ENCODE measurements around the gene CALY.

CALY gene

DNA sequence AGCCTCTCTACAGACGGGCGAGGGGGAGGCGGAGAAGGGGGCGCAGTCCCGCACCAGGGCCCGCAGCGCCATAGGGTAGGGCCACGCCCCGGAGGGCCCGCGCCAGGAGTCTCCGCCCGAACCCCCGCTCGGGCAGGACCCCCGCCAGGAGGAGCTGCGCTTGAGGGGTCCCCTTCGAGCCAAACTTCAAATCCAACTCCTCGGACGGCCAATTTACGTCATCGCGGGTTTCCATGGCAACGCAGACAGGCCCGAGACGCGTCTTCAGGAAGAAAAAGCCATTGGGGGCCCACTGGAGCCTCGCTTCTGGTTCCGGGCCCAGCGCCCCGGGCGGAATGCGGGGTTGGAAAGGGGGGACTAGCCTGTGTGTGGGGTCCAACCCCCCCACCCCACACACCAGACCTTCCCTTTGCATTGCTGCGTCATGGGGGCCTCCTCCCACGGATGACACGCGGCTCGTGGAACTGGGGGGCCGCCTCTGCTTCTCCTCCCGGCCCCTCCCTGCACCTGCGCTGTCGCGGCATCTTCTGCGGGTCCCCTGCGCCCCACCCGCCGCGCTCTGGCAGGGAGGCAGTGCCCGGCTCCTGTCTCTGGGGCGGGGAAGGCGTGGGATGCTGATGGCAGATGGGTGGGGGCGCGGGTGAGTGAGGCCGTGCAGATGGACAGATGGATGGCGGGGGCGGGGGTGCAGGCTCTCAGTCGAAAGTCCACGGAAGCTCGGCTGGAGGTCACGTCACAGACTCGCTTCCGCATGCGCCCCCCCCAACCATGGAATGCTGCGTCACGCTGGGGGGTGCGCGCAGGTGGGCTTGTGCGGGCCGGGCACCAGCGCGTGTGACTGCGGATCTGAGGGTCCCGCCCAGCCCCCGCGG lies 1.2 kb downstream of the CALY start:
- peak overlapping the region; percentile 27 for H3K4me3 Mint-ChIP-seq
- H3K27ac Mint-ChIP-seq = no peak overlapping the region
- H3K9me3 Mint-ChIP-seq = no peaks in the 10 kb centered on the region
- DNase-seq (ENCODE audit: low spot score) = peak; percentile 51
- H3K36me3 Mint-ChIP-seq (ENCODE audit: low read depth) = no peaks in the 10 kb centered on the region
- H3K4me1 Mint-ChIP-seq (ENCODE audit: low read depth) = peaks cover 6% of the 10 kb centered on the region
- peaks cover 36% of the 10 kb centered on the region for H3K27me3 Mint-ChIP-seq (ENCODE audit: low read depth)

- Mint-ChIP-seq H3K4me3 (peak overlapping the region; percentile 65), H3K4me1 (ENCODE audit: low read depth) (peaks cover 6% of the 10 kb centered on the region), H3K27ac (peak overlapping the region; percentile 19), H3K36me3 (ENCODE audit: low read depth) (no peaks in the 10 kb centered on the region), H3K27me3 (ENCODE audit: low read depth) (peaks cover 42% of the 10 kb centered on the region), H3K9me3 (no peaks in the 10 kb centered on the region)
- DNase-seq (ENCODE audit: low spot score) = no peak
Measured at GRCh38 chr10:133334503-133335245, 2.0 kb downstream of the CALY start.

GRCh38 chr10:133332936-133333699 lies 3.6 kb downstream of the CALY start:
- Mint-ChIP-seq H3K4me3 (no peak overlapping the region), H3K27me3 (ENCODE audit: low read depth) (peaks cover 53% of the 10 kb centered on the region), H3K36me3 (ENCODE audit: low read depth) (no peaks in the 10 kb centered on the region), H3K27ac (no peak overlapping the region), H3K9me3 (no peaks in the 10 kb centered on the region), H3K4me1 (ENCODE audit: low read depth) (peaks cover 6% of the 10 kb centered on the region)
- DNase-seq (ENCODE audit: low spot score) = no peak

DNA sequence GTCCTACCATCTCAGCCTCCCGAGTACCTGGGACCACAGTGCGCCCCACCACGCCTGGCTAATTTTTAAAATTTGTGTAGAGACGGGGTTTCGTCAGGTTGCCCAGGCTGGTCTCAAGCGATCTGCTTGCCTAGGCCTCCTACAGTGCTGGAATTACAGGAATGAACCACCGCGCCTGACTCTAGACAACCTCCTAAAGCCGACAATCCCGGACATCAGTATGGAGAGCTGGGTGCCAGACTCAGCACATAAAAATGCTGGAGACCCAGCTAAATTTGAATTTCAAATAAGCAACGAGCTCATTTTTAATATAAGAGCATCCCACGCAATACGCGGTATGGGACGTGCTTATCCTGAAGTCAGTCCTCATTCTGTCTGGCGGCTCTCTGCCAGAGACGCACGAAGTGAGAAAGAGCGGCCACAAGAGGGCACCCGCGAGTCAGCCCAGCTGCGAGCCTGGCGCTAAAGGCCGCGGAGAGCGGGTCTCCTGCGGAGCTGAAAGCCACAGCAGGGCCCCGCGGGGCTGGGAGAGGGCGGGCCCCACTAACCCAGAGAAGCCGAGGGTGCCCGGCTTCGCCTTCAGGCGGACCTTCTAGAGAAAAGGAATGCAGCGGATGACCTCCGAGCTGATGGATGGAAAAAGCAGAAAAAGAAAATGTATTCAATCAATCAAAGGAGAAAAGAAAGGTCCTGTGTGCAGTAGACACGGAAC lies 7.0 kb downstream of the CALY start:
- no peaks in the 10 kb centered on the region for H3K9me3 Mint-ChIP-seq
- DNase-seq (ENCODE audit: low spot score) = peak; percentile 82
- no peaks in the 10 kb centered on the region for H3K36me3 Mint-ChIP-seq (ENCODE audit: low read depth)
- H3K27me3 Mint-ChIP-seq (ENCODE audit: low read depth) = peaks cover 73% of the 10 kb centered on the region
- peaks cover 2% of the 10 kb centered on the region for H3K4me1 Mint-ChIP-seq (ENCODE audit: low read depth)
- H3K27ac Mint-ChIP-seq = no peak overlapping the region
- peak overlapping the region; percentile 68 for H3K4me3 Mint-ChIP-seq

GRCh38 chr10:133328358-133329343 lies 8.0 kb downstream of the CALY start:
- Mint-ChIP-seq H3K4me1 (ENCODE audit: low read depth) (no peaks in the 10 kb centered on the region), H3K36me3 (ENCODE audit: low read depth) (no peaks in the 10 kb centered on the region), H3K9me3 (no peaks in the 10 kb centered on the region), H3K27me3 (ENCODE audit: low read depth) (peaks cover 69% of the 10 kb centered on the region), H3K27ac (no peak overlapping the region), H3K4me3 (no peak overlapping the region)
- no peak for DNase-seq (ENCODE audit: low spot score)

GRCh38 chr10:133327651-133328357 lies 8.9 kb downstream of the CALY start:
- H3K27ac Mint-ChIP-seq = no peak overlapping the region
- H3K36me3 Mint-ChIP-seq (ENCODE audit: low read depth) = no peaks in the 10 kb centered on the region
- DNase-seq (ENCODE audit: low spot score) = no peak
- H3K9me3 Mint-ChIP-seq = no peaks in the 10 kb centered on the region
- no peaks in the 10 kb centered on the region for H3K4me1 Mint-ChIP-seq (ENCODE audit: low read depth)
- H3K4me3 Mint-ChIP-seq = no peak overlapping the region
- H3K27me3 Mint-ChIP-seq (ENCODE audit: low read depth) = peaks cover 65% of the 10 kb centered on the region

- Mint-ChIP-seq H3K27me3 (ENCODE audit: low read depth) (peaks cover 57% of the 10 kb centered on the region), H3K4me3 (no peak overlapping the region), H3K9me3 (no peaks in the 10 kb centered on the region), H3K4me1 (ENCODE audit: low read depth) (no peaks in the 10 kb centered on the region), H3K27ac (no peak overlapping the region), H3K36me3 (ENCODE audit: low read depth) (no peaks in the 10 kb centered on the region)
- no peak for DNase-seq (ENCODE audit: low spot score)
Measured at GRCh38 chr10:133326745-133327650, 9.7 kb downstream of the CALY start.

- no peaks in the 10 kb centered on the region for H3K4me1 Mint-ChIP-seq (ENCODE audit: low read depth)
- H3K9me3 Mint-ChIP-seq = no peaks in the 10 kb centered on the region
- no peaks in the 10 kb centered on the region for H3K36me3 Mint-ChIP-seq (ENCODE audit: low read depth)
- no peak overlapping the region for H3K4me3 Mint-ChIP-seq
- DNase-seq (ENCODE audit: low spot score) = no peak
- H3K27ac Mint-ChIP-seq = no peak overlapping the region
- peaks cover 49% of the 10 kb centered on the region for H3K27me3 Mint-ChIP-seq (ENCODE audit: low read depth)
Measured at GRCh38 chr10:133326223-133326551, 10.5 kb downstream of the CALY start.

GRCh38 chr10:133325440-133326222 lies 11.1 kb downstream of the CALY start:
- peaks cover 44% of the 10 kb centered on the region for H3K27me3 Mint-ChIP-seq (ENCODE audit: low read depth)
- no peaks in the 10 kb centered on the region for H3K36me3 Mint-ChIP-seq (ENCODE audit: low read depth)
- H3K4me3 Mint-ChIP-seq = peak overlapping the region; percentile 63
- no peak overlapping the region for H3K27ac Mint-ChIP-seq
- H3K4me1 Mint-ChIP-seq (ENCODE audit: low read depth) = no peaks in the 10 kb centered on the region
- no peaks in the 10 kb centered on the region for H3K9me3 Mint-ChIP-seq
- DNase-seq (ENCODE audit: low spot score) = no peak

DNA sequence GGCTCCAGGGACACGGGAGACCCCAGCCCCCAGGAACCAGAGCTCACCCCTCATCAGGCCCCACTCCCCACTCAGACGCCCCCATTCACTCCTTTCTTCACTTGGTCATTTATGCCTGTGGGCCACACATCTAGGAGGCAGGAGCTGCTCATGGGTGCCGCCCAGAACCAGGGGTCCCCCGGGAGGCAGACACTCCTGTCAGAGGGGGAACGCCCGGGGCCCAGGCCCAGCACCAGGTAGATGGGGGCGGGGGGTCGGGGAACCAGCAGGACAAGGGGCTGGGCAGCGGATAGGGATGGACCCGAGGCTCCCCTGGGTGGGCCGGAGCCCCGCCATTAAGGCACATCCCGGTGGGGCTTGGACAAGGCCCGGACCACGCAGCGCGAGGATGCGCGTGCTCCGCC lies 11.8 kb downstream of the CALY start:
- Mint-ChIP-seq H3K27ac (no peak overlapping the region), H3K4me1 (ENCODE audit: low read depth) (no peaks in the 10 kb centered on the region), H3K27me3 (ENCODE audit: low read depth) (peaks cover 42% of the 10 kb centered on the region), H3K4me3 (no peak overlapping the region), H3K9me3 (peaks cover 4% of the 10 kb centered on the region), H3K36me3 (ENCODE audit: low read depth) (no peaks in the 10 kb centered on the region)
- DNase-seq (ENCODE audit: low spot score) = no peak

- Mint-ChIP-seq H3K9me3 (peaks cover 4% of the 10 kb centered on the region), H3K4me3 (no peak overlapping the region), H3K27ac (no peak overlapping the region), H3K27me3 (ENCODE audit: low read depth) (peaks cover 38% of the 10 kb centered on the region), H3K4me1 (ENCODE audit: low read depth) (peaks cover 1% of the 10 kb centered on the region), H3K36me3 (ENCODE audit: low read depth) (no peaks in the 10 kb centered on the region)
- DNase-seq (ENCODE audit: low spot score) = peak; percentile 49
Measured at GRCh38 chr10:133324198-133324792, 12.4 kb downstream of the CALY start.
